Medulla oblongata (tissue), 1 donor: Measurements from ENCODE around the gene EP400.
"Not testable (repeated sequence)": the region's sequence is repeated elsewhere in the genome, so short reads cannot be mapped to it uniquely, and the experiment has no call there.

Experiments used
- DNase-seq: peaks from one replicate; pipeline ENCODE4 v3.0.0-alpha.2; 2015; ENCODE audit errors: extremely low spot score

Gene EP400

GRCh38 chr12:132044661-132045412, 95.1 kb downstream of the EP400 start:
- no peak for DNase-seq

- DNase-seq: no peak
Observed at GRCh38 chr12:132045751-132046150, 96.0 kb downstream of the EP400 start.

- DNase-seq: no peak
Observed at GRCh38 chr12:132046561-132046960, 96.8 kb downstream of the EP400 start.

DNA sequence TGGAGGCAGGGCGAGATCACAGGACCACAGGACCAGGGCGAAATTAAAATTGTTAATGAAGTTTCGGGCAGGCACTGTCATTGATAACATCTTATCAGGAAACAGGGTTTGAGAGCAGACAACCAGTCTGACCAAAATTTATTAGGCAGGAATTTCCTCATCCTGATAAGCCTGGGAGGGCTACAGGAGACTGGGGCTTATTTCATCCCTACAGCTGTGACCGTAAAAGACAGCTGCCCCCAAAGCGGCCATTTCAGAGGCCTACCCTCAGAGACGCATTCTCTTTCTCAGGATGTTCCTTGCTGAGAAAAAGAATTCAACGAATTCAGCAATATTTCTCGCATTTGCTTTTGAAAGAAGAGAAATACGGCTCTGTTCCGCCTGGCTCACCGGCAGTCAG, 97.9 kb downstream of the EP400 start:
- DNase-seq: not testable (repeated sequence)

GRCh38 chr12:132049442-132049841, 99.7 kb downstream of the EP400 start:
- no peak for DNase-seq

GRCh38 chr12:132049876-132050275, 100.1 kb downstream of the EP400 start:
- DNase-seq: no peak

- not testable (repeated sequence) for DNase-seq
Observed at GRCh38 chr12:132051718-132052117, 102.0 kb downstream of the EP400 start.

DNA sequence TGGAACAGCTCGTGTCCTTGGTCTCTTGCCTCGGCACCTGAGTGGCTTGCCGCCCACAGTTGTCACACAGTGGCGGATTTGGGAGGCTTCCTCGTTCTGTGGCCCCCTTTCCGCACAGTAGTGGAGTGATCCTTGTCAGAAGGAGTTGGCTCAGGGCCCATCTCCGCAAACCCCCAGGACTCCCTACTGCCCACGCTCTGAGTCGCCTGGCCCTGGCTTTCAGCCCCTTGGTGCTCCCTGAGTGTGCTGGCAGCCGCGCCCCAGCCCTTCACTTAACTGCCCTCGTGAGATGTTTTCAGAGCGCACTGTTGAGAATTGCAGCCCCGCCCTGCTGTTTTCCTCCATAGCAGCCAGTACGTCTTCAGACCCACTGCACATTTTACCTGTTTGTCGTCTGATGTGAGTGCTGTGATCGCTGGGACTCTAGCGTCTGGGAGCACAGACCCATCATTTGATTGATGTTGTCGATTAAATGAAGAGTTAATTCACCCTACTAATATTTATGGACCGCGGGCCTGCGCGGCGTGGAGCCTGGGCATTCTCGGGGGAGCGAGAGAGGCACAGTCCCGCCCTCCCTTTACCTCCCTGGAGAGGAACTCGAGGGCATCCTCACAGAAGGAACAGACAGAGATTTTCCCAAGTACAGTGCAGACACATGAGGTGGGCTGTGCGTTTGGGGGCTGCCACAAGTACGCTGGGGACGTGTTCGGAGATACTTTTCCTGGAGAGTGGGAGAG, 102.6 kb downstream of the EP400 start:
- DNase-seq: no peak

GRCh38 chr12:132053338-132054330, 103.9 kb downstream of the EP400 start:
- no peak for DNase-seq

DNA sequence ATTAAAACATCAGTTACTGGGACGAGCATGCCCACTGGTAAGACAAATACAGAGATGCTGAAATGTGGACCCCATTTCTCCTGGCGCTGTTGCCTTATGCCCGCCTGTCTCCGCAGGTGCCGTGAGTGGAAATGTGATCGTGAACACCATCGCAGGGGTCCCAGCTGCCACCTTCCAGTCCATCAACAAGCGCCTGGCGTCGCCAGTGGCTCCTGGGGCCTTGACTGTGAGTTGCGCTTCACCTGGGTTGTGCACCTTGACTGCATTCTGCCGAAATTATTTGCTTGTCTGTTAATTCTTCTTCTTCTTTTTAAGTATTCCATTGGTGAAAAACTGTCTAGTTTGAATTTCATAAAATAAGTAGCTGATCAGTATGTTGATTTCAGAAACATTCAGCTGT, 105.2 kb downstream of the EP400 start:
- DNase-seq: no peak

DNA sequence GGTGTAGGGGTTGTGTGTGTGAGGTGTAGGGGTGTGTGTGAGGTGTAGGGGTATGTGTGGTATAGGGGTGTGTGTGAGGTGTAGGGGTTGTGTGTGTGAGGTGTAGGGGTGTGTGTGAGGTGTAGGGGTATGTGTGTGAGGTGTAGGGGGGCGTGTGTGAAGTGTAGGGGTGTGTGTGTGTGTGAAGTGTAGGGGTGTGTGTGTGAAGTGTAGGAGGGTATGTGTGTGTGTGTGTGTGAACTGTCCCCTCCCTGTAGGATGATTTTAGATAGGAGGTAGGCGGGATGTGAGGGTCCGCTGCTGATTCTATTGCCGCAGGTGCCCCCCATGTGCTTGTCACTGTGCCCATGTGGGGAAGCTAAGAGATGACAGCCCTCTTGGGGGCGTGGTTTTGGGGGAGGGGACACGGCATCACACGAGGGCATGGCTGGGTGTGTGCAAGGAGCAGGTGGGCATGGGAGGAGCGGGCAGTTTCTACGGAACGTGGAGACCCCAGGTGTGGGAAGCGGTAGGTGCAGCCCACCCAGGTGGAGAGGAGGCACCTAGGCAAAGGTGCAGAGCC, 105.9 kb downstream of the EP400 start:
- no peak for DNase-seq

- DNase-seq: no peak
Observed at GRCh38 chr12:132056320-132056719, 106.6 kb downstream of the EP400 start.

DNA sequence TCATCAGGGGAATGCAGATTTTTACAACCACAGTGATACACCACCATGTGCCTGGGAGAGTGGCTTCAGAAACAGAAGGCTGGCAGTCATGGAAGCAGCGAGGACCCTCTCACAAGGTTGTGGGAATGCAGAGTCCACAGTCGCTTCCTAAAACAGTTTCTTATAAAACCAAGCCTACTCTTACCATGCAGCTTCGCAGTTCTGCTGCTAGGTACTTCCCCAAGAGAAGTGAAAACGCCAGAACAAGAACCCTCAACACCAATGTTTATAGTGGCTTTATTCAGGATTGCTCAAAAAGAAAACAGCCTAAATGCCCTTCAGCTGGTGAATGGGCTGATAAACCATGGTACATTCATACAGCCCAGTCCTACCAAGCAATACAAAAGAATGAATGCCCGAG, 107.2 kb downstream of the EP400 start:
- no peak for DNase-seq

DNA sequence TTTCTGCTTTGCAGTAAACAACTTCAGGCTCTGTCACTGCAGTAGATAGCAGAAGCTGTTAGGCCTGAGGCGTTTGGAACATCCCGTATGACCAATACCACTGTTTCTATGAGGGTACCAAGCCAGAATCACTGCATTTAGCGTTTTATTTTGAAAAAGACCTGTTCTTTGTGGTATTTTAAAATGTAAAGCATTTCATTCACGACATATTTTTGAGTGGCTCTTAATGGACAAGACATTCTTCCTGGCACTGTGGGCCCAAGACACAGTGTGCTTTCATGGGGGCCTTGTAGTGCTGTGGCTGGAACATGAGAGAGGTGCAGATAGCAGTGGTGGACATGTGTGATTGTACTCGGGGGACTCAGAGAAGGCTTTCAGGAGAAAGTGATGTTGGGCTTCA, 107.9 kb downstream of the EP400 start:
- no peak for DNase-seq

GRCh38 chr12:132061197-132061596, 111.5 kb downstream of the EP400 start:
- DNase-seq: no peak

- no peak for DNase-seq
Observed at GRCh38 chr12:132061641-132062430, 112.1 kb downstream of the EP400 start.

- DNase-seq: no peak
Observed at GRCh38 chr12:132062481-132062880, 112.7 kb downstream of the EP400 start.

DNA sequence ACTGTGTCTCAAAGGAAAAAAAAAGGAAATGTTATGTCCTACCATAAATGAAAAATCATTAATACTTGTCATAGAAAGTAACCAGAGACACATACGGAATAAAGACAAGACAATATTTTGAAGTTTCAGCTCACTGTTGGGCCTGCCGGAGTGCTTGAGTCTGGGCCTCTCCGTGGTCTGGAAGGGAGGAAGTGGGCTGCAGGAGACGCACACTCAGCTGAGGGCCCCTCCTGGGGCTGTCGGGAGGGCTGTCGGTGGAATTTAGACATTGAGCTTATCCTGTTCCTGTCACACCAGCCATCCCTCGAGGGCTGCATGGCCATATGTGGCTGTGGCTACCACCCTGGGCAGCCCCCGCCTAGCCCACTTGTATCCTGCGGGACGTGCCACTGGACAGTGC, 113.7 kb downstream of the EP400 start:
- DNase-seq: no peak

- no peak for DNase-seq
Observed at GRCh38 chr12:132064631-132065030, 114.9 kb downstream of the EP400 start.

DNA sequence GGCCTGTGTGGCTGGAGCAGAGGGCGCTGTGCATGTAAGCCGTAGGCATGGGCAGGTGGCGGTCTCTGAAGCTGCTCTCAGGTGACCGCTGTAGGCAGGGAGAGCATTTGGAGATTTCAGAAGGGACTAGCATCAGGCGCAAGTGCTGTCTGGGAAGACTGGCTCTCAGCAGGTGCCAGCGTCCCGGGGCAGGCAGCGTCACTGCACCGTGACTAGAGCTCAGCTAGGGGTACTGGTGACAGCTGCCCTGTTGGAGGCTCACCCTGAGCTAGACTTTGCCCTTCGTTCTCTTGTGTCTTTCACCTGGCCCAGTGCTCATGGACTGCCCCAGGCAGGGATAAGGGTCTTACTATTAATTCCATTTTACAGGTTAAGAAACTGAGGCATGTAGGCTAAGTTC, 115.5 kb downstream of the EP400 start:
- DNase-seq: no peak
